Loucy (cell line): ENCODE data around the gene APIP.

ENCODE experiments used
- H2AFZ ChIP-seq: fragments of 200-600 bp; sonication (generic); 2 replicates; pipeline ENCODE4 v1.6.0; 2016; ENCODE audit warnings: antibody characterized with exemption, mild to moderate bottlenecking, low read length, moderate library complexity
- H3F3A ChIP-seq: fragments of 200-600 bp; 2 replicates; pipeline ENCODE4 v1.6.0; 2016; ENCODE audit warnings: antibody characterized with exemption, low read depth, mild to moderate bottlenecking
- H3K27me3 ChIP-seq: fragments of 200-600 bp; sonication (generic); 2 replicates; pipeline ENCODE4 v1.6.1; 2014; ENCODE audit warnings: low read length, mild to moderate bottlenecking; ENCODE audit not compliant: insufficient read depth, poor library complexity, severe bottlenecking
- H3K36me3 ChIP-seq: fragments of 200-600 bp; sonication (generic); 2 replicates; pipeline ENCODE4 v1.6.1; 2016; ENCODE audit warnings: low read length; ENCODE audit not compliant: insufficient read depth
- H3K4me1 ChIP-seq: fragments of 200-600 bp; sonication (generic); 2 replicates; pipeline ENCODE4 v1.5.1; 2014; ENCODE audit warnings: low read length, mild to moderate bottlenecking; ENCODE audit not compliant: insufficient read depth, poor library complexity, severe bottlenecking
- H3K4me2 ChIP-seq: fragments of 200-600 bp; sonication (generic); 2 replicates; pipeline ENCODE4 v1.6.0; 2014; ENCODE audit warnings: antibody characterized with exemption, low read length, low read depth, mild to moderate bottlenecking; ENCODE audit not compliant: poor library complexity, severe bottlenecking
- H3K4me3 ChIP-seq: fragments of 200-600 bp; sonication (generic); 2 replicates; pipeline ENCODE4 v1.5.1; 2014; ENCODE audit warnings: low read length, mild to moderate bottlenecking, mixed read lengths; ENCODE audit not compliant: poor library complexity, severe bottlenecking
- H3K79me2 ChIP-seq: fragments of 200-600 bp; sonication (generic); 2 replicates; pipeline ENCODE4 v1.6.1; 2014; ENCODE audit warnings: low read length; ENCODE audit not compliant: insufficient read depth
- H3K9ac ChIP-seq: fragments of 200-600 bp; sonication (generic); 2 replicates; pipeline ENCODE4 v1.6.0; 2014; ENCODE audit warnings: mild to moderate bottlenecking, low read depth, low read length, moderate library complexity; ENCODE audit not compliant: poor library complexity, severe bottlenecking
- H3K9me2 ChIP-seq: fragments of 200-600 bp; sonication (generic); replicated peaks from 2 replicates; pipeline ENCODE4 v1.6.1; 2016; ENCODE audit warnings: low read depth, low read length, mixed read lengths
- H3K9me3 ChIP-seq: fragments of 200-600 bp; sonication (generic); 2 replicates; pipeline ENCODE4 v1.6.1; 2014; ENCODE audit warnings: mild to moderate bottlenecking, antibody characterized with exemption, low read length, low read depth; ENCODE audit not compliant: insufficient read depth
- H4K20me1 ChIP-seq: fragments of 200-600 bp; sonication (generic); 2 replicates; pipeline ENCODE4 v1.6.0; 2014; ENCODE audit warnings: antibody characterized with exemption, low read length, mild to moderate bottlenecking; ENCODE audit not compliant: insufficient read depth, poor library complexity, severe bottlenecking
- EZH2phosphoT487 ChIP-seq: fragments of 200-600 bp; IDR thresholded peaks from 2 replicates; pipeline ENCODE4 v1.6.1; 2018; ENCODE audit warnings: antibody characterized with exemption, mild to moderate bottlenecking, moderate library complexity, borderline replicate concordance
- TF ChIP-seq, protein P1 (sequence below): fragments of 200-600 bp; sonication (generic); conservative IDR thresholded peaks from 2 replicates; pipeline ENCODE4 v1.5.1; 2014; ENCODE audit warnings: mild to moderate bottlenecking, antibody characterized with exemption, low read length

Gene APIP

DNA sequence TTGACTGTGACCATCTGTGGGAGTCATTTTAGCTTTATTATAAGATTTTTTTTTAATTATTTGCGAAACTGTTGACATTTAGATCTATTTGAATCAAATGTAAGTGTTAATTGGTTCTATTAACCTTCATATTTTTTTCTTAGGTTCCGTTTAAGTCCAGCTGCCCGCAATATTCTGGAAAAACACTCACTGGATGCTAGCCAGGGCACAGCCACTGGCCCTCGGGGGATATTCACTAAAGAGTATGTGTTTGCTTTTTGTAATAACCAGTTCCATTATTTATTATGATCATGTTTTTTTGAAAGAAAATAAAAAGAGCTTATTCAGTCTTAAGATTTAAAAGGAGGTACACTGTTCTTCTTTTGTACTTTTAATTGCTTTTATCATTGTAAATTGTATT lies 44.1 kb upstream of the APIP start:
- no peaks in the 10 kb centered on the region for H4K20me1 ChIP-seq
- no peaks in the 10 kb centered on the region for H3K4me1 ChIP-seq
- H3F3A ChIP-seq = no peaks in the 10 kb centered on the region
- no peak overlapping the region for H3K9ac ChIP-seq
- H3K9me2 ChIP-seq = no peaks in the 10 kb centered on the region
- H3K79me2 ChIP-seq = no peaks in the 10 kb centered on the region
- peaks cover 28% of the 10 kb centered on the region; the same call in 1 of the 2 replicates for H3K36me3 ChIP-seq
- H3K9me3 ChIP-seq = no peaks in the 10 kb centered on the region
- H3K4me2 ChIP-seq = no peak overlapping the region
- H2AFZ ChIP-seq = no peak overlapping the region
- H3K27me3 ChIP-seq = no peaks in the 10 kb centered on the region
- TF ChIP-seq, protein P1, sequence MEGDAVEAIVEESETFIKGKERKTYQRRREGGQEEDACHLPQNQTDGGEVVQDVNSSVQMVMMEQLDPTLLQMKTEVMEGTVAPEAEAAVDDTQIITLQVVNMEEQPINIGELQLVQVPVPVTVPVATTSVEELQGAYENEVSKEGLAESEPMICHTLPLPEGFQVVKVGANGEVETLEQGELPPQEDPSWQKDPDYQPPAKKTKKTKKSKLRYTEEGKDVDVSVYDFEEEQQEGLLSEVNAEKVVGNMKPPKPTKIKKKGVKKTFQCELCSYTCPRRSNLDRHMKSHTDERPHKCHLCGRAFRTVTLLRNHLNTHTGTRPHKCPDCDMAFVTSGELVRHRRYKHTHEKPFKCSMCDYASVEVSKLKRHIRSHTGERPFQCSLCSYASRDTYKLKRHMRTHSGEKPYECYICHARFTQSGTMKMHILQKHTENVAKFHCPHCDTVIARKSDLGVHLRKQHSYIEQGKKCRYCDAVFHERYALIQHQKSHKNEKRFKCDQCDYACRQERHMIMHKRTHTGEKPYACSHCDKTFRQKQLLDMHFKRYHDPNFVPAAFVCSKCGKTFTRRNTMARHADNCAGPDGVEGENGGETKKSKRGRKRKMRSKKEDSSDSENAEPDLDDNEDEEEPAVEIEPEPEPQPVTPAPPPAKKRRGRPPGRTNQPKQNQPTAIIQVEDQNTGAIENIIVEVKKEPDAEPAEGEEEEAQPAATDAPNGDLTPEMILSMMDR = no peak
- no peak for TF ChIP-seq EZH2phosphoT487
- H3K4me3 ChIP-seq = no peak overlapping the region

DNA sequence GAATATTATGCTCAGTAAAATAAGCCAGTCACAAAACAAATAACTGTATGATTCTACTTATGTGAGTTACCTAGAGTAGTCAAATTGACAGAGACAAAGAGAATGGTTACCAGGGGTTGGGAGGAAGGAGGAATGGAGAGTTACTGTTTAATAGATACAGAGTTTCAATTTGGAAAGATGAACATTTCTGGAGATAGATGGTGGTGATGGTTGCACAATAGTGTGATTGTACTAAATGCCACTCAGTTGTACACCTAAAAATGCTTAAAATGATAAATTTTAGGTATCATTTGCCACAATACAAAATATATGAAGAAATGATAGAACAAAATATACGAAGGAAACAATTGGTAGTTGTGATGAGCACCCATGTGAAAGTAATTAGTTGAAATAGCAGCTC lies 43.6 kb upstream of the APIP start:
- no peaks in the 10 kb centered on the region for H3K79me2 ChIP-seq
- H3F3A ChIP-seq = no peaks in the 10 kb centered on the region
- no peaks in the 10 kb centered on the region for H3K9me3 ChIP-seq
- no peak overlapping the region for H3K9ac ChIP-seq
- peaks cover 24% of the 10 kb centered on the region; the same call in 1 of the 2 replicates for H3K36me3 ChIP-seq
- H3K4me1 ChIP-seq = no peaks in the 10 kb centered on the region
- TF ChIP-seq, protein P1 = no peak
- no peak for TF ChIP-seq EZH2phosphoT487
- H3K9me2 ChIP-seq = no peaks in the 10 kb centered on the region
- no peaks in the 10 kb centered on the region for H4K20me1 ChIP-seq
- H3K4me2 ChIP-seq = no peak overlapping the region
- H3K4me3 ChIP-seq = no peak overlapping the region
- no peak overlapping the region for H2AFZ ChIP-seq
- no peaks in the 10 kb centered on the region for H3K27me3 ChIP-seq

DNA sequence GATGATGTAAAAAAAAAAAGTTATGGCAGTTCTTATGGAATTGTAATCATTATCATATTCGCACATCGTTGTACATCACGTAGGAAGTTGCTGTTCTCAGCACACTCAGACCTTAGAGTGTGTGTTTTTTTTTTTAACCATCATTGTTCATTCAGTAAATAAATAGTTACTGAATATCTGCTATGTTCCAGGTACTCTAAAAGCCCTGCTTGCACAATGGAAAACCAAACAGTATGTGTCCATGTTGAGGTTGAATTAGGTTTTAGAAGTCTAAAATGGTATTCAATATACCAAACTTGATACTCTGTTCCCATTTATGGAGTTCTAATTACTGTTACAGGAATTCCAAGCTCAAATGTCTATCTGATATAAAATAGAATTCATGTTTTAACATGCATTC lies 41.4 kb upstream of the APIP start:
- Histone ChIP-seq H4K20me1 (no peaks in the 10 kb centered on the region), H3K79me2 (no peaks in the 10 kb centered on the region), H3K36me3 (peaks cover 16% of the 10 kb centered on the region; the same call in 1 of the 2 replicates), H3K4me1 (no peaks in the 10 kb centered on the region), H2AFZ (no peak overlapping the region), H3K27me3 (no peaks in the 10 kb centered on the region), H3F3A (no peaks in the 10 kb centered on the region), H3K9me2 (no peaks in the 10 kb centered on the region), H3K4me2 (no peak overlapping the region), H3K9me3 (no peaks in the 10 kb centered on the region), H3K9ac (no peak overlapping the region), H3K4me3 (no peak overlapping the region)
- TF ChIP-seq EZH2phosphoT487 = no peak
- TF ChIP-seq, protein P1 = no peak
